Testis (tissue), 2 donors: Measurements from ENCODE around the gene ACE.

ENCODE experiments used
- CTCF ChIP-seq, 3 experiments: fragments of 450-650 bp in 2 of 3; fragments of 200-600 bp in 1 of 3; sonication (generic) in 1 of 3; IDR thresholded peaks; one replicate each; pipeline ENCODE4 v1.5.1; 2016 to 2019; ENCODE audit warnings: antibody characterized with exemption in 3 of 3, mild to moderate bottlenecking in 2 of 3, moderate library complexity in 1 of 3
- POLR2A ChIP-seq: fragments of 450-650 bp; IDR thresholded peaks from one replicate; pipeline ENCODE4 v1.6.1; 2017; ENCODE audit warnings: antibody characterized with exemption, mild to moderate bottlenecking, moderate library complexity

DNA sequence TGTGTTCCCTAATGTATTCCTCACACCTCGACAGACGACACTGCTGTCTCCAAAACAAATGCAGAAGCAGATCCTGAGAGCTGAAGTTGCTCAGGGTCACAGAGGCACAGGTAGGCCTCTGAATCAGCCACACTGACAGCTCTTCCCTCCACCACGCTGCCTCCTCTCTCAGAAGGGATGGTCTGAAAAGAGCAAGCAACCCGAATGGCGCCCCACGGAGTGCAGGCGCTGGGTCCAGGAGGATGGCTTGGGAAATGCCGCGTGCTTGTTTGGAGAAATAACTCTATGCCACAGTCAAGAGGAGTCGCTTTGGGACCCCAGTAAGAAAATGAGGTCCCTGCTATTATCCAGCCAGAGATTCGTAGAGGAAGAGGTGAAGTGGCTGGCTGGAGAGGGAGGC, 46.6 kb upstream of the ACE start:
- TF ChIP-seq CTCF (IDR thresholded peaks at IDR 0.05) (no peak), POLR2A (no peak)
